Stimulated activated CD8-positive, alpha-beta memory T cell treated with anti-CD3 and anti-CD28 coated beads, Interleukin-4, amount 100 ng/mL, for 1 hour (primary cell): ENCODE results near the gene VWA5B1.
"Not testable (repeated sequence)": the region's sequence is repeated elsewhere in the genome, so short reads cannot be mapped to it uniquely, and the experiment has no call there.

Source experiments
- DNase-seq, 2 donors: peaks; one replicate each; pipeline ENCODE4 v3.0.0-alpha.2; 2020; ENCODE audit warnings: low read depth in 2 of 2, low spot score in 1 of 2

The VWA5B1 gene

DNA sequence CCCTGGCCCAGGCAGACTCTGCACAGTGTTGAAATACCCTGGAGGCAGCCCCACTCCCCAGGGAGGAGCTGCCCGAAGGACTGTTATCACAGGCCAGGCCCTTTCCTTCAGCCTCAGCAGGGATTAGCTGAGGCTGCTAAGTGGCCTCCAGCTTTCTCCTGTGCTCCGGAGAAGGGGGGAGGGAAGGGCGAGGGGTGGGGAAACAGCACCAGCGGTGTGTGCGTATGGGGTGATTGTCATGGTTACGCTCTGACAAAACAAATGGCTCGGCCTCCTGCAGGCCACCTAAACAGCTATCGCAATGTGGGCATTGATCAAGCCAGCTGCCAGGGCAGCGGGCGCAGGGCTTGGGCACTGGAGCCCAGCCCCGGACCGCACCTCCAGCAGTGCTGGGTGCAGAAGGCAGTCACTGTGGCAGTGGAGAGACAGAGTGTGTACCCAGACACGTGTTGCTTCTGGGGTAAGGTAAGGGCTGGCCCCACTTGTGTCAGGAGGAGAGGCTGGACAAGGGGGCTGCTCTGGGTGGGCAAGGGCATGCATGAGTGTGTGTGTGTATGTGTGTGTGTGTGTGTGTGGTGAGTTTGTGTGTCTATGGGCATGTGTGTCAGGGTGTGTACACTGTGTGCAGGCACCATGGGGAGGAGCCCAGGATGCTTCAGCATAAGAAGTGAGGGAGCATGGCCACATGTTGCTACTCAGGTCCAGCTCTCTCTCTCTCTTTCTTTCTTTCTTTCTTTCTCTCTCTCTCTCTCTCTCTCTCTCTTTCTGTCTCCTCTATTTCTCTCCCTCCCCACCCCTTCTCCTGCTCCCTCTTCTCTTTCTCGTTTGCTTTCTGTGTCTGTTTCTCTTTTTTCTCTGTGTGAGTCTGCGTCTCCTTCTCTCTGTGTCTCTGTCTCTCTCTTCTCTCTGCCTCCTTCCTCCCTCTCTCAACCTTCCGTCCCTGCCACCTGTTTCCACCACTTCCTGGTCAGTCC lies at the start of gene VWA5B1:
VWA5B1 (plus strand) TSS at position 252 of the 974 bp plus-strand sequence. CDS start 19,727 bp downstream, outside the sequence.
- DNase-seq, result no peak

- no peak for DNase-seq
These were observed 47.7 kb upstream of the VWA5B1 start for GRCh38 chr1:20242890-20243479.

DNA sequence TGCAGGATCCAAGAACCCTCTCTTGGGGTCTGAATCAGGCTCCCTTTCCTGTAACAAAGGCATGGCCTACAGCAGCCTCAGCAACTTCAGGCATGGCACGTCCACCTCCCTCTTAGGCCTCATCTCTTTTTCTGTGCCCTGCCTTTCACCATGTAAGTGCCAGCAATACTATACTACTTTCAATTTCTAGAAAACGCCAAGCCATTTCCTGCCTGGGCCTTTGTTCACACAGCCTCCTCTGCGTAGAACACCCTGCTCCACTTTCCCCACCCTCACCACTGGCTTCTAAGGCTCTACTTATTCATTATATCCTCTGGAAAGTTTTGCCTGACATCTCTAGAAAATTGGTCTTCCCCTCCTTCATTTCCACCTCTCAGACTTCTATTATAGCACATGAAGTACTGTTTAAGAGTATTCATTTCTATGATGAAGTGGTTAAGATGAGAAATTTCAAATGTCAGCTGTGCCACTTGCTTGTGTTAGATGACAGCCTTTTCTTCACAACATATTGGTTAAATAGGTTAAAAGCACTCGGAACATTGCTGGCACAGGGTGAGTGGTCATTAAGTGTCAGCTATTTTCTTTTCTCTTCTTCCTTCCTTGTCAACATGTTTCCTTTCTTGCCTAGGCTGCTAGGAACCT lies 41.6 kb upstream of the VWA5B1 start:
- DNase-seq, result no peak

DNA sequence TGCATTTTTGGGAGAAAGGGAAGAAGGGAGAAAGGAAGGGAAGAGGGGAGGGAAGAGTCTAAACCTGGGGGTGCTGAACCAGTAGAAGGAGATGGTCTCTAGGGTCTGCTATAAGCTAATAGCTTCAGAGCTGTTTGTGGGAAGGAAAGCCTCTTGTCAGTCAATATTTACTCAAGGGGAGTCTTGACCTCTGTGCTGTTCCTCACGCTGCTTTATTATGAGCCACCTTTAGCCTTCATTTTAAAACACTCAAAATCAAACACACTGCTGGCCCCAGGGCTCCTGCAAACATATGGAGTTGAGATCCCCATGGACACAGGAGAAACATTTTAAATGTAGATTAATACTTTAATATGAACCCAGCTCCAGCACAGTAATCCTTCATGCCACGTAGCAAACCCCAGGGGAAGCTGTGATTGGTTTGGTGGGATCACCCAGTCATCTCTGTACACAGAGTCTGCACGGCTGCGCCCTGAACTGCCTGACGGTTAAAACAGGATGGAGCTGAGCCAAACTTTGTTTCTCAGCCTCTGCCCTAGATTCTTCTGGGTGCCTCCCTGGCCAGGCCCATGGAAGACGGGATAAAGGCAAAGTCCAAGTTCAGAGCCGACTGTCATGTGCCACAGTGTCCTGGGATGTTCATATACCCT lies 40.2 kb upstream of the VWA5B1 start:
- no peak for DNase-seq

- no peak for DNase-seq
These were observed 38.1 kb upstream of the VWA5B1 start for GRCh38 chr1:20252587-20252986.

DNA sequence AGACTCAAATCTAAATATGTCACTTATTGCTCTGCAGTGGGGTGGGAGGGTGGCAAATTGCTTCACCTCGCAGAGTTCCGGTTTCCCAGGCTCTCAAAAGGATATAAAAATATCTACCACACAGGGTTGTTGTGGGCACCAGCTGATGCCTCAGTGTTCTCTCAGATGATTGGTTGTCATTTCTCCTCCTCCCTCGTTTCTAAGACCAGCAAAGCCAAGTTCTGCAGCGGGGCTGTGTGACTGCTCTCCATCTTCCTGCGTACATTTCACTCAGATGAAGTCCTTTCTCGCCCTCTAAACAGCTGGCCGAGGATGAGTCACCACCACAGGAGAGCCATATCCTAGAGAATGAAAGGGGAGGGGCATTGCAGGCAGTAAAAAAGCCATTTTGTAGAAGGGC lies 35.0 kb upstream of the VWA5B1 start:
- DNase-seq, result no peak

- no peak for DNase-seq
These were observed 31.0 kb upstream of the VWA5B1 start for GRCh38 chr1:20259646-20260045.

- DNase-seq, result no peak
These were observed 29.6 kb upstream of the VWA5B1 start for GRCh38 chr1:20261095-20261494.

DNA sequence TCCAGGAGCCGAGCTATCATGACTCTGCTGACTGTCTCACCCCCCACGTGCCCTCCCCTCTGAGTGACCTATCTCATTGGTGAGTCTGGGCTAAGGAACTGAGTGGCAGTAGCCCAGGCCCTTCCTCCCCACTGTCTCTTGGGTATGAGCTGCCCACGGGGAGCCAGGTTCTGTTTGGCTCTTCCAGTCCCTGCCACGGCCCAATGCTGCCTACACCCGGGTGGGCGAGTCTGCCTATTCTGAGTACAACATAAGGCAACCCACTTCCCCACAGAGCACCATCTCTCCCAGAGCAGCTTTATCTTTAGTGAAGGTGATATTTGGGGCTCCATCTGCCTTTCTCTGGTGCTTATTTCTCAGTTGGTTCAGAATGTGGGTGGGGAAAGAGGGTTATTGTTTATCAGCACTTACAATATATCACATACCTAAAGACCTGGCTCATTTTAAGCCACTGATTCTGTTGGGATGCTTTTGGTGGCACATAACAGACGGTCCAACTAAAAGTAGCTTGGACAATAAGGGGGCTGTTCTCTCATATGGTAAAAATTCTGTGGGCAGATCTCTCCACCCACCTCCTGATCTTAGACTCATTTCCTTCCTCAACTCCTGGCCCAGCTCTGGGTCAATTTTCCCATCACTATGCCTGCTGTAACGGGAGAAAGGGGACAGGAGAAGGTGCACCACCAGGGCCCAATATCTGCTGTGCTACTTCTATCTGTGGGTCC lies 27.7 kb upstream of the VWA5B1 start:
- DNase-seq, result no peak

DNA sequence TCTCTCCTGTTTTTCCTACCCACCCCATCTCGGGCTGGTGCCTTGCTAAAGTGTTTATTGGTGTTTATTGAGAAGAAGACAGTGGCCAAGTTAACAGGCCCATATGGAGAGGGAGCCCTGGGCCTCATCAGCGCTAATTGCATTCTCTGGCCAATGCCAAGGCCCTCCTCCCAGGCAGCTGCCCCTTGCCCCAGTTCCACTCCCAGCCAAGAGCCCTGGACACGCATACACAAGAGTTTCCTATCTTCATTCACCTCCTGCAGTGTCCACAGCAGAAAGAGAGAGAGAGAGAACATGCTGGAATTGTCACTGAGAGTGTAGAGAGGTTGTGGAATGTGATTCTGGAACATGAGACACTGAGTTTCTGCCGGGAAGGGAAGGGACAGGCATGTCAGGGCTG lies 25.4 kb upstream of the VWA5B1 start:
- DNase-seq, result no peak

GRCh38 chr1:20266141-20266540 lies 24.5 kb upstream of the VWA5B1 start:
- no peak for DNase-seq

GRCh38 chr1:20266642-20267041 lies 24.0 kb upstream of the VWA5B1 start:
- DNase-seq, result no peak

GRCh38 chr1:20271498-20272400 lies 18.9 kb upstream of the VWA5B1 start:
- no peak for DNase-seq

GRCh38 chr1:20273716-20274115 lies 17.0 kb upstream of the VWA5B1 start:
- not testable (repeated sequence) for DNase-seq

DNA sequence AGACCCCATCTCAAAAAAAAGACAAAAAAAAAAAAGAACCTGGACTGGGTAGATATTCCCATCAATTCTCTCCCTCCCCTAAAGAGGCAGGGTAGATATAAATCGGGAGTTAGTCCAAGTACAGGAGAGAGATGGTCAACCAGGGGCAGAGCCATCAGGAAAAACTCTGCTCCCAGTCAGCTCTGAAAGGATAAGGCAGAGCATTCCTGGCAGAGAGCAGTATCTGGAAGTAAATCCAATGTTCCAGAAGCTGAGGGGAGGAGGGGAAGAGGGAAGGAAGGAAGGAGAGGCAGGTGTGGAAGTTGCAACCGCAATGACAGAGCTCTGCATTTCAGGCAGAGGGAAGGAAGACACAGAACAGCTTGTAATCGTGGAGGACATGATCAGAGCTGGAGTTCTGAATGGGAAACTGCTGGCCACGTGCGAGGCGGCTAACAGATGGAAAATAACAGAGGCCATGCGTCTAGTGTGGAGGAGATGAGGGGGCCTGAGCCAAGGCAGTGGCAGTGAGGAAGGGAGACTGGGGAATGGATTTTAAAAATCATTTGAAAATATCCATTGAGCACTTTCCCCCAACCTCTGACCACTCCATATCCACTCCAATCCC lies 15.3 kb upstream of the VWA5B1 start:
- no peak for DNase-seq

- no peak for DNase-seq
These were observed 14.1 kb upstream of the VWA5B1 start for GRCh38 chr1:20276485-20277159.

DNA sequence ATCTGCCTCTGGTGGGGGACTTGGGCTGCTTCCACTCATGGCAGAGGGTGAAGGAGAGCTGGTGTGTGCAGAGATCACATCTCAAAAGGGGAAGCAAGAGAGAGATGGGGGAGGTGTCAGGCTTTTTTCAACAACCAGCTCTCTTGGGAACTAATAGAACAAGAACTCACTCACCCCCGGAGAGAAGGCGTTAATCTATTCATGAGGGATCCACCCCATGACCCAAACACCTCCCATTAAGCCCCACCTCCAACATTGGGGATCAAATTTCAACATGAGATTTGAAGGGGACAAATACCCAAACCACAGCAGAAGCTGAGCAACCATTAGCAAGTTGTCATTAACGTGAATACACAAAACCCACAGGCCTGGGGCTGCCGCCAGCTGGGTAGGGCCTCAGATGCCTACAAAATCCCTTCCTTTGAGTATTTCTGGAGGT lies 12.0 kb upstream of the VWA5B1 start:
- no peak for DNase-seq

DNA sequence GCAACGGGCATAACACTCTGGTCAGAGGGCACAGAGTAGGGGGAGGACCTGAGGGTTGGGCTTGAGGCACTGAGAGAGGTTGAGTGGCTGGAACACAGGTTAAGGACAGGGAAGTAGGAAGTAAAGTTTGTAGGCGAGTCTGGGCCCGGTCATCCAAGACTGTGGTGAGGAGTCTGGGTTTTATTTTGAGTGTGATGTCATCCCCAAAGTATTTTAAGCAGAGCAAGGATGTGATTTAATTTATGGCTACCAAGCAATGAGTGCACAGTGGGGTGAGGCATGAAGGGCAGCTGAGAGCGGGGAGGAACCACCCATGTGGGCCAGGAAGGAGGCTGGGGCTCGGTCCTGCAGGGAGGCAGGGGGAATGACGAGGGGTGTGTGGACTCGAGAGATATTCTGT lies 11.2 kb upstream of the VWA5B1 start:
- DNase-seq, result no peak

- no peak for DNase-seq
These were observed 10.3 kb upstream of the VWA5B1 start for GRCh38 chr1:20280341-20280740.
